HEK293 (cell line): ENCODE data around the gene UQCRQ.

Experiments used
- CTCF ChIA-PET: fragments of 350-600 bp; formaldehyde crosslinking; extraction: SDS; loops from one replicate; lab custom pipeline; 2021; ENCODE audit warnings: antibody characterized with exemption; lab: Yijun Ruan, JAX
- POLR2A ChIA-PET: fragments of 300-600 bp; formaldehyde crosslinking; extraction: SDS; loops from one replicate; lab custom pipeline; 2020; ENCODE audit warnings: antibody characterized with exemption, inconsistent platforms; lab: Yijun Ruan, JAX
- H3K27ac ChIP-seq: fragments of 200-500 bp; sonication (Bioruptor generic); 2 replicates; pipeline ENCODE4 v1.5.1; 2014; ENCODE audit warnings: low read depth, low read length, control low read depth, inconsistent platforms; ENCODE audit errors: extremely low read depth
- H3K36me3 ChIP-seq, 2 experiments: fragments of 200-500 bp in 1 of 2; sonication (Bioruptor generic) in 1 of 2; 1 replicate in 1 of 2; 2 replicates in 1 of 2; pipeline ENCODE4 v1.5.1; 2014 to 2017; ENCODE audit warnings: inconsistent platforms in 2 of 2, low read length in 2 of 2; ENCODE audit not compliant: control insufficient read depth in 2 of 2, insufficient read depth in 1 of 2
- H3K4me1 ChIP-seq: fragments of 200-500 bp; sonication (Bioruptor generic); 2 replicates; pipeline ENCODE4 v1.5.1; 2014; ENCODE audit warnings: mild to moderate bottlenecking, low read length, inconsistent platforms; ENCODE audit not compliant: control insufficient read depth, insufficient read depth
- H3K4me3 ChIP-seq: 2 replicates; pipeline ENCODE4 v1.5.1; 2011; ENCODE audit warnings: low read depth, mild to moderate bottlenecking, control low read depth, low read length, moderate library complexity
- H3K9me3 ChIP-seq: fragments of 200-500 bp; sonication (Bioruptor generic); 2 replicates; pipeline ENCODE4 v1.5.1; 2014; ENCODE audit warnings: low read depth, low read length, inconsistent platforms; ENCODE audit not compliant: control insufficient read depth, insufficient read depth
- IKZF3 ChIP-seq: fragments of 450-650 bp; IDR thresholded peaks from 2 replicates; pipeline ENCODE4 v1.5.0; 2018; ENCODE audit warnings: missing biosample characterization, mild to moderate bottlenecking, missing genetic modification characterization, moderate library complexity
- KLF9 ChIP-seq: fragments of 450-650 bp; formaldehyde crosslinking; IDR thresholded peaks from 2 replicates; pipeline ENCODE4 v1.5.1; 2016; ENCODE audit warnings: missing biosample characterization, missing genetic modification characterization, low read depth
- PRDM1 ChIP-seq: fragments of 450-650 bp; formaldehyde crosslinking; IDR thresholded peaks from 2 replicates; pipeline ENCODE4; 2016; ENCODE audit warnings: missing biosample characterization, missing genetic modification characterization
- ZFP37 ChIP-seq: fragments of 450-650 bp; formaldehyde crosslinking; IDR thresholded peaks from 2 replicates; pipeline ENCODE4 v1.5.1; 2016; ENCODE audit warnings: missing biosample characterization, missing genetic modification characterization
- ZNF140 ChIP-seq: fragments of 450-650 bp; formaldehyde crosslinking; IDR thresholded peaks from 2 replicates; pipeline ENCODE4 v1.5.1; 2016; ENCODE audit warnings: missing biosample characterization, missing genetic modification characterization
- ZNF157 ChIP-seq: fragments of 450-650 bp; formaldehyde crosslinking; IDR thresholded peaks from 2 replicates; pipeline ENCODE4 v1.5.1; 2016; ENCODE audit warnings: missing biosample characterization, missing genetic modification characterization
- ZNF239 ChIP-seq: fragments of 450-650 bp; formaldehyde crosslinking; IDR thresholded peaks from 2 replicates; pipeline ENCODE4 v1.5.1; 2016; ENCODE audit warnings: missing biosample characterization, missing genetic modification characterization
- ZNF391 ChIP-seq: fragments of 450-650 bp; formaldehyde crosslinking; IDR thresholded peaks from 2 replicates; pipeline ENCODE4 v1.5.1; 2016; ENCODE audit warnings: low read depth, missing biosample characterization, missing genetic modification characterization, borderline replicate concordance
- ZNF426 ChIP-seq: fragments of 450-650 bp; formaldehyde crosslinking; IDR thresholded peaks from 2 replicates; pipeline ENCODE4 v1.5.1; 2017; ENCODE audit warnings: missing biosample characterization, missing genetic modification characterization, mild to moderate bottlenecking, inconsistent platforms, moderate library complexity
- ZNF571 ChIP-seq: fragments of 450-650 bp; formaldehyde crosslinking; IDR thresholded peaks from 2 replicates; pipeline ENCODE4 v1.5.0; 2017; ENCODE audit warnings: missing biosample characterization, missing genetic modification characterization
- ZNF610 ChIP-seq: fragments of 450-650 bp; formaldehyde crosslinking; IDR thresholded peaks from 2 replicates; pipeline ENCODE4 v1.5.1; 2016; ENCODE audit warnings: missing biosample characterization, missing genetic modification characterization, borderline replicate concordance
- ZNF629 ChIP-seq: fragments of 450-650 bp; formaldehyde crosslinking; IDR thresholded peaks from 2 replicates; pipeline ENCODE4 v1.5.1; 2017; ENCODE audit warnings: missing biosample characterization, missing genetic modification characterization
- ZNF677 ChIP-seq: fragments of 450-650 bp; IDR thresholded peaks from 2 replicates; pipeline ENCODE4 v1.5.0; 2018; ENCODE audit warnings: missing biosample characterization, mild to moderate bottlenecking, missing genetic modification characterization, moderate library complexity
- ZSCAN16 ChIP-seq: fragments of 450-650 bp; formaldehyde crosslinking; IDR thresholded peaks from 2 replicates; pipeline ENCODE4 v1.5.1; 2016; ENCODE audit warnings: missing biosample characterization, missing genetic modification characterization
- TF ChIP-seq, protein P1 (sequence below): fragments of 450-650 bp; formaldehyde crosslinking; IDR thresholded peaks from 2 replicates; pipeline ENCODE4 v1.5.1; 2016; ENCODE audit warnings: missing biosample characterization, missing genetic modification characterization, borderline replicate concordance
- TF ChIP-seq, protein P2 (sequence below): fragments of 450-650 bp; IDR thresholded peaks from 2 replicates; pipeline ENCODE4 v1.5.1; 2018; ENCODE audit warnings: missing biosample characterization, missing genetic modification characterization
- TF ChIP-seq, protein P3 (sequence below): fragments of 450-650 bp; formaldehyde crosslinking; IDR thresholded peaks from 2 replicates; pipeline ENCODE4 v1.5.0; 2017; ENCODE audit warnings: missing biosample characterization, missing genetic modification characterization, borderline replicate concordance
- TF ChIP-seq, protein P4 (sequence below): fragments of 450-650 bp; formaldehyde crosslinking; IDR thresholded peaks from 2 replicates; pipeline ENCODE4 v1.5.1; 2016; ENCODE audit warnings: missing biosample characterization, missing genetic modification characterization

Gene UQCRQ

DNA sequence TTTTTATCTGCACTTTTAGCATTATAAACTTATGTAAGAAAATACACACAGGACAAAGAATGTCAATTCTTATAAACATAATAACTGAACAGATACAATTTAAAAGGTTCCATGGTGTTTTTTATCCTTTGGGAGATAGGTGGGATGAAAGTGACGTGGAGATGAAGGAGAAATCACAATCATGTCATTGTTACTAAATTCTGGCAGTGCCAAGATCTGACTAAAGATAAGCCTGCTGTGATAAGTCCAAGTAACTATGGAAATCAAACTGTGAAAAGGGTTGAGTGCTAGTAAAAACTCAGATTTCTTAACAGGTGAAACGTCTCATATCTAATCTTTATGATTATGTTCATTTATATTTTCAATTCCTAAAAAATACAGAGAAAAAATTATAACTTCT lies 18.1 kb downstream of the UQCRQ start:
- Histone ChIP-seq H3K4me3 (no peak overlapping the region), H3K27ac (no peak overlapping the region), H3K9me3 (no peaks in the 10 kb centered on the region), H3K4me1 (no peaks in the 10 kb centered on the region), H3K36me3 (peaks cover 70 to 88% of the 10 kb centered on the region in 2 experiments)
- 0 out of 2 replicates have a peak, but pooled peaks have one; percentile 19 for TF ChIP-seq PRDM1 (tag by site-specific recombination)
- TF ChIP-seq ZNF239 (tag by site-specific recombination) = no peak
- ChIA-PET CTCF (interaction anchor here (1.6 to 2.0 kb wide), 2 partner anchors 16 to 131 kb away, joined by 8 to 11 read pairs; no protein-coding TSS in a partner anchor), POLR2A (no interaction called here)

DNA sequence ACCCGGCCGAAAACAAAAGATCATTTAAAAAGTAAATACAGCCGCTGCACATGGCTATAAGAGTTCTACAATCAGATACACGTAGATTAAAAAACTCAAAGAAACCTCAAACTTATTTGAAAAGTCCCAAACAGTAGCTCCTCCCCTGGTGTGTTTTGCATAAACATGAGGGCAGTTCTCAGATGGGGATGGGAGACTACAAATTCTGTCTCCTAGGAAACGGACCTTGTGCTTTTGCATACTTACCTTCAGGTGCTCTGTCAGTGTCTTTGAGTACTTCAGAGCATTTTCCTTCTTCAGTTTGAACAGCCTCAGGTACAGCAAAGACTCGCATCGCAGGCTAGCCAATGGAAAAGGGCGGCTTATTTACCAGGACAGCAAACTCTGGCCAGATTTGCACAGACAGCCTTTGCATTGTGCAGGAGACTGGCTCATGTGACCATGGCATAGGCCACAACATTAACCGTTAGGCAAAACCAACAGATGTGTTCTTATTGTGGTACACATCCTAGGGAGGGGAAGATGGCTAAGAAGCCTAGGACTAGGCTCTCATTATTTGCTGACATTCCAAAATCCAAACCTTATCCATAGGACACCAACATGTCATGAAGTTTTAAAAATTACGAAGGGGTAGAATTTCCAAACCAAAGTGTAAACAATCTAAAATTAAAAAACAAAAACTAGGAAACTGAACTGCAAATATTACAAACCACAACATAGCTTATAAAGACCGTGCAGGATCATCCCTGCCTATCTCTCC lies 19.8 kb downstream of the UQCRQ start:
- H3K27ac ChIP-seq = no peak overlapping the region
- H3K9me3 ChIP-seq = no peaks in the 10 kb centered on the region
- H3K4me3 ChIP-seq = no peak overlapping the region
- H3K36me3 ChIP-seq = peaks cover 72 to 83% of the 10 kb centered on the region in 2 experiments
- POLR2A ChIA-PET = no interaction called here
- TF ChIP-seq ZFP37 (no peak), PRDM1 (tag by site-specific recombination) (no peak), ZNF571 (tag by site-specific recombination) (no peak), ZSCAN16 (tag by site-specific recombination) (no peak)
- H3K4me1 ChIP-seq = no peaks in the 10 kb centered on the region
- CTCF ChIA-PET = no interaction called here

DNA sequence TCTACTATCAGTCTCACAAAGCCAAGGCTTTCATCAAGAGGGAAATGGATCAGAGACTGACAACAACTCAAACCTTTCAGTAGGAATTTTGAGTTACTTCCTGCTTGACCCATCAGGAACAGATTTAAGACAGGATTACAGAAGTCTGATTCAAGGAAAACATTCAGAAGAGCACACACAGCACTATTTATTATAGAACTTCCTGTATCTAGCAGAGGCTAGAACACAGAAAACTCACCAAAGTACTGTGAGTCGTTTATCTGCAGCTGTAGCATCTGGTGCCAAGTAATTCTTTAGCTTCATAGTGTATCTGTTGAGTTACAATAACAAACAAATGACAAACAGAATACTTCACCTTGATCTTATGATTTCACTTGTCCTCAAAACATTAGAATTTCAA lies 20.8 kb downstream of the UQCRQ start:
- TF ChIP-seq ZNF610 (tag by site-specific recombination) = no peak
- TF ChIP-seq ZNF157 (tag by site-specific recombination) = no peak
- TF ChIP-seq ZNF677 (tag by site-specific recombination) = no peak
- Histone ChIP-seq H3K9me3 (no peaks in the 10 kb centered on the region), H3K27ac (no peak overlapping the region), H3K36me3 (peaks cover 69 to 81% of the 10 kb centered on the region in 2 experiments), H3K4me3 (no peak overlapping the region), H3K4me1 (no peaks in the 10 kb centered on the region)
- CTCF ChIA-PET = interaction anchor here (1.6 kb wide), 1 partner anchor 8 kb away, joined by 4 read pairs; no protein-coding TSS in a partner anchor
- POLR2A ChIA-PET = no interaction called here

DNA sequence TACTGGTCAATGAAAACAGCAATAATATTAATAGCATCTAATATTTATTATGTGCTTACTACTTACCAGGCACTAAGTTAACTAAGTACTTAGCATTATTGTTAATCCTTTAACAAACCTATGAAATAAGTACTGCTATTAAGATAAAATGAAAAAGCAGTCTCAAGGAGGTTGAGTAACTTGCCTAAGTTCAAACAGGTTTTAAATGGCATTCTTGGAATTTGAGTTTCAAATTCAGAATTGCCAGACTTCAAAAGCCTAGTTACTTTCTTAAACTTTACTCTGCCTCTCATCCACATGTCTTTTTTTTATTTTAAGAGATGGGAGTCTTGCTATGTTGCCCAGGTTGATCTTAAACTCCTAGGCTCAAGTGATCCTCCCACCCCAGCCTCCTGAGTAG lies 23.1 kb downstream of the UQCRQ start:
- H3K36me3 ChIP-seq = peaks cover 66 to 79% of the 10 kb centered on the region in 2 experiments
- TF ChIP-seq ZNF426 (tag by site-specific recombination) = no peak
- no peak for TF ChIP-seq ZNF140
- no peak for TF ChIP-seq IKZF3 (tag by site-specific recombination)
- no peak for TF ChIP-seq ZNF391 (tag by site-specific recombination)
- TF ChIP-seq, protein P1, sequence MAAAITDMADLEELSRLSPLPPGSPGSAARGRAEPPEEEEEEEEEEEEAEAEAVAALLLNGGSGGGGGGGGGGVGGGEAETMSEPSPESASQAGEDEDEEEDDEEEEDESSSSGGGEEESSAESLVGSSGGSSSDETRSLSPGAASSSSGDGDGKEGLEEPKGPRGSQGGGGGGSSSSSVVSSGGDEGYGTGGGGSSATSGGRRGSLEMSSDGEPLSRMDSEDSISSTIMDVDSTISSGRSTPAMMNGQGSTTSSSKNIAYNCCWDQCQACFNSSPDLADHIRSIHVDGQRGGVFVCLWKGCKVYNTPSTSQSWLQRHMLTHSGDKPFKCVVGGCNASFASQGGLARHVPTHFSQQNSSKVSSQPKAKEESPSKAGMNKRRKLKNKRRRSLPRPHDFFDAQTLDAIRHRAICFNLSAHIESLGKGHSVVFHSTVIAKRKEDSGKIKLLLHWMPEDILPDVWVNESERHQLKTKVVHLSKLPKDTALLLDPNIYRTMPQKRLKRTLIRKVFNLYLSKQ (tag by site-specific recombination) = no peak
- TF ChIP-seq, protein P2, sequence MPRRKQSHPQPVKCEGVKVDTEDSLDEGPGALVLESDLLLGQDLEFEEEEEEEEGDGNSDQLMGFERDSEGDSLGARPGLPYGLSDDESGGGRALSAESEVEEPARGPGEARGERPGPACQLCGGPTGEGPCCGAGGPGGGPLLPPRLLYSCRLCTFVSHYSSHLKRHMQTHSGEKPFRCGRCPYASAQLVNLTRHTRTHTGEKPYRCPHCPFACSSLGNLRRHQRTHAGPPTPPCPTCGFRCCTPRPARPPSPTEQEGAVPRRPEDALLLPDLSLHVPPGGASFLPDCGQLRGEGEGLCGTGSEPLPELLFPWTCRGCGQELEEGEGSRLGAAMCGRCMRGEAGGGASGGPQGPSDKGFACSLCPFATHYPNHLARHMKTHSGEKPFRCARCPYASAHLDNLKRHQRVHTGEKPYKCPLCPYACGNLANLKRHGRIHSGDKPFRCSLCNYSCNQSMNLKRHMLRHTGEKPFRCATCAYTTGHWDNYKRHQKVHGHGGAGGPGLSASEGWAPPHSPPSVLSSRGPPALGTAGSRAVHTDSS = no peak
- TF ChIP-seq, protein P3, sequence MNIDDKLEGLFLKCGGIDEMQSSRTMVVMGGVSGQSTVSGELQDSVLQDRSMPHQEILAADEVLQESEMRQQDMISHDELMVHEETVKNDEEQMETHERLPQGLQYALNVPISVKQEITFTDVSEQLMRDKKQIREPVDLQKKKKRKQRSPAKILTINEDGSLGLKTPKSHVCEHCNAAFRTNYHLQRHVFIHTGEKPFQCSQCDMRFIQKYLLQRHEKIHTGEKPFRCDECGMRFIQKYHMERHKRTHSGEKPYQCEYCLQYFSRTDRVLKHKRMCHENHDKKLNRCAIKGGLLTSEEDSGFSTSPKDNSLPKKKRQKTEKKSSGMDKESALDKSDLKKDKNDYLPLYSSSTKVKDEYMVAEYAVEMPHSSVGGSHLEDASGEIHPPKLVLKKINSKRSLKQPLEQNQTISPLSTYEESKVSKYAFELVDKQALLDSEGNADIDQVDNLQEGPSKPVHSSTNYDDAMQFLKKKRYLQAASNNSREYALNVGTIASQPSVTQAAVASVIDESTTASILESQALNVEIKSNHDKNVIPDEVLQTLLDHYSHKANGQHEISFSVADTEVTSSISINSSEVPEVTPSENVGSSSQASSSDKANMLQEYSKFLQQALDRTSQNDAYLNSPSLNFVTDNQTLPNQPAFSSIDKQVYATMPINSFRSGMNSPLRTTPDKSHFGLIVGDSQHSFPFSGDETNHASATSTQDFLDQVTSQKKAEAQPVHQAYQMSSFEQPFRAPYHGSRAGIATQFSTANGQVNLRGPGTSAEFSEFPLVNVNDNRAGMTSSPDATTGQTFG (tag by site-specific recombination) = no peak
- TF ChIP-seq KLF9 (tag by site-specific recombination) = no peak
- TF ChIP-seq, protein P4, sequence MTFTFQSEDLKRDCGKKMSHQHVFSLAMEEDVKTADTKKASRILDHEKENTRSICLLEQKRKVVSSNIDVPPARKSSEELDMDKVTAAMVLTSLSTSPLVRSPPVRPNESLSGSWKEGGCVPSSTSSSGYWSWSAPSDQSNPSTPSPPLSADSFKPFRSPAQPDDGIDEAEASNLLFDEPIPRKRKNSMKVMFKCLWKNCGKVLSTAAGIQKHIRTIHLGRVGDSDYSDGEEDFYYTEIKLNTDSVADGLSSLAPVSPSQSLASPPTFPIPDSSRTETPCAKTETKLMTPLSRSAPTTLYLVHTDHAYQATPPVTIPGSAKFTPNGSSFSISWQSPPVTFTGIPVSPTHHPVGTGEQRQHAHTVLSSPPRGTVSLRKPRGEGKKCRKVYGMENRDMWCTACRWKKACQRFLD = no peak
- no peak for TF ChIP-seq ZNF629 (tag by site-specific recombination)
- TF ChIP-seq, all 188 proteins: peak for 0
- Histone ChIP-seq H3K9me3 (no peaks in the 10 kb centered on the region), H3K27ac (no peak overlapping the region), H3K4me3 (no peak overlapping the region), H3K4me1 (no peaks in the 10 kb centered on the region)
- ChIA-PET POLR2A (no interaction called here), CTCF (no interaction called here)
